Central memory CD4-positive, alpha-beta T cell (primary cell): ENCODE measurements around the gene EMILIN2.

ENCODE experiments used
- DNase-seq: peaks from one replicate; pipeline ENCODE4 v3.0.0; 2022

The EMILIN2 gene

GRCh38 chr18:2917259-2918047 lies 70.6 kb downstream of the EMILIN2 start:
- DNase-seq, result no peak

GRCh38 chr18:2918761-2919550 lies 72.2 kb downstream of the EMILIN2 start:
- no peak for DNase-seq

- DNase-seq, result no peak
These were observed 72.8 kb downstream of the EMILIN2 start for GRCh38 chr18:2919600-2919999.

- no peak for DNase-seq
These were observed 73.2 kb downstream of the EMILIN2 start for GRCh38 chr18:2920027-2920426.

GRCh38 chr18:2920546-2921343 lies 73.9 kb downstream of the EMILIN2 start:
- no peak for DNase-seq

- no peak for DNase-seq
These were observed 75.0 kb downstream of the EMILIN2 start for GRCh38 chr18:2921778-2922177.

GRCh38 chr18:2923464-2923863 lies 76.7 kb downstream of the EMILIN2 start:
- no peak for DNase-seq

- DNase-seq, result no peak
These were observed 78.1 kb downstream of the EMILIN2 start for GRCh38 chr18:2924920-2925319.

- no peak for DNase-seq
These were observed 79.7 kb downstream of the EMILIN2 start for GRCh38 chr18:2926528-2926927.

GRCh38 chr18:2927745-2928144 lies 80.9 kb downstream of the EMILIN2 start:
- no peak for DNase-seq

GRCh38 chr18:2932247-2933181 lies 85.7 kb downstream of the EMILIN2 start:
- DNase-seq, result peak; percentile 70

GRCh38 chr18:2933995-2934394 lies 87.2 kb downstream of the EMILIN2 start:
- no peak for DNase-seq

- DNase-seq, result no peak
These were observed 88.8 kb downstream of the EMILIN2 start for GRCh38 chr18:2935438-2936192.

GRCh38 chr18:2939317-2939716 lies 92.5 kb downstream of the EMILIN2 start:
- no peak for DNase-seq

GRCh38 chr18:2948038-2948437 lies 101.2 kb downstream of the EMILIN2 start:
- DNase-seq, result no peak

GRCh38 chr18:2952605-2953004 lies 105.8 kb downstream of the EMILIN2 start:
- no peak for DNase-seq

- no peak for DNase-seq
These were observed 107.3 kb downstream of the EMILIN2 start for GRCh38 chr18:2953935-2954653.

GRCh38 chr18:2954869-2955645 lies 108.3 kb downstream of the EMILIN2 start:
- DNase-seq, result no peak

- peak; percentile 42 for DNase-seq
These were observed 109.2 kb downstream of the EMILIN2 start for GRCh38 chr18:2956056-2956455.

GRCh38 chr18:2958819-2959298 lies 112.1 kb downstream of the EMILIN2 start:
- DNase-seq, result no peak
